Duodenal mucosa (tissue), 2 donors: ENCODE measurements around the gene ATP1B4.

Experiments
- H3K27ac ChIP-seq: one replicate; pipeline ENCODE4 v1.7.0; 2013; ENCODE audit warnings: low read depth, low read length
- H3K27me3 ChIP-seq, 2 donors: one replicate each; pipeline ENCODE4 v1.7.0; 2013; ENCODE audit warnings: low read length in 2 of 2, control low read depth in 1 of 2; ENCODE audit not compliant: insufficient read depth in 2 of 2, control insufficient read depth in 1 of 2
- H3K36me3 ChIP-seq, 2 donors: one replicate each; pipeline ENCODE4 v1.7.0; 2013; ENCODE audit warnings: low read length in 2 of 2, control low read depth in 1 of 2; ENCODE audit not compliant: insufficient read depth in 2 of 2, control insufficient read depth in 1 of 2
- H3K4me1 ChIP-seq, 2 donors: one replicate each; pipeline ENCODE4 v1.7.0; 2013; ENCODE audit warnings: low read length in 2 of 2, control low read depth in 1 of 2; ENCODE audit not compliant: insufficient read depth in 2 of 2, control insufficient read depth in 1 of 2
- H3K4me3 ChIP-seq, 2 donors: one replicate each; pipeline ENCODE4 v1.7.0; 2013; ENCODE audit warnings: low read length in 2 of 2, low read depth in 1 of 2
- H3K9ac ChIP-seq, 2 donors: one replicate each; pipeline ENCODE4 v1.7.0; 2013; ENCODE audit warnings: low read length in 2 of 2, low read depth in 1 of 2
- H3K9me3 ChIP-seq, 2 donors: one replicate each; pipeline ENCODE4 v1.7.0; 2013; ENCODE audit warnings: low read length in 2 of 2, control low read depth in 1 of 2; ENCODE audit not compliant: control insufficient read depth in 1 of 2

Gene ATP1B4

DNA sequence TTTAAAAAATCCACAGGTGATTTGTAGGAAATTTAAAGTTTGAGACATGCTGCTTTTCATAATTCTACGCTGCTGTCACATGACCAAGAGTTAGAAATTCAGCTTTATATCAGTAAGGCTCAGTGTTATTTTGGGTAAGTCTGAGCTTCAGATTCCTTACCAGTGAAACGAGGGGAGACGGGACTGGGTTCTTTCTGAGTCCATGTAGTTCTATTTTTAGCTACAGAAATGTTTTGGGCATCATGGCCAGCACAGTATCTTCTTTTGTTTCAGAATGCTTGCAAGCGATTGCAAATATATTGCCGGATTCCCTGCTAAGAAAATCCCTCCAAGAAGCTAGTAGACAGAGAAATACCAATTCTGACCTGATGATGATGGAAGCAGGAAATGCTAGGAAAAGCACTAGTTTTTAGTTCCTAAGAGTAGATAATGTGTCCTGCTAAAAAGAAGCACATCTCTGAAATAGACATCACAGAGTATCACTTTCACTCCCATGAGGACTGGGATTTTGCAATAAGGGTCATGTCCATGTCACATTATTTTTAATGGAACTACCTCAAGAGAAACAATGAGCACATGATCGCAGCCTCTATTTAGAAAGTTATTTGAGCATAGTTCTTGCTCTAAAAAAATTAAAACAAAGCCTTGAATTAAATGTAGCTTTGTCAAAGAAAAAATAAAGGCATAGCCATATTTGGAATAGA, 10.9 kb downstream of the ATP1B4 start:
- no peak overlapping the region for H3K9ac ChIP-seq
- no peak overlapping the region for H3K27ac ChIP-seq
- no peaks in the 10 kb centered on the region for H3K9me3 ChIP-seq
- H3K4me3 ChIP-seq, result no peak overlapping the region
- H3K36me3 ChIP-seq, result no peaks in the 10 kb centered on the region
- no peaks in the 10 kb centered on the region for H3K4me1 ChIP-seq
- no peaks in the 10 kb centered on the region for H3K27me3 ChIP-seq

DNA sequence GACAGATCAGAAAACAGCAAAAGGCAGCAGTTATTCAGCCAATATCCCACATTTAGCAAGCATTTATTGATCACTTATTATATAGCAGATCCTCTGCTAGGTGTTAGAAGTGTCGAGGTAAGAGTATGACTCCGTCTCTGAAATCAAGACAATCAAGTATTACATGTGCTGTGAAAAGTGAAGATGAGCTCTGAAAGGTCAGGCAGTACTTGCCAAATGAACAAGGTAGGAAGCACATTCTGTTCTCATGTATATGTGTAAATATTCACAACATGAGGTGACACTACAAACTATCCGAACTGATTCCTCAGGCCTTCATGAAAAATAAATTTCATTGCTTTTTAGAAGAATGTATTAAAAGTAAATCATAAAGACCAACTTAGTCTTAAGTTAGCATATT, 15.3 kb downstream of the ATP1B4 start:
- Histone ChIP-seq H3K27ac (no peak overlapping the region), H3K4me1 (no peaks in the 10 kb centered on the region), H3K9ac (no peak overlapping the region), H3K36me3 (no peaks in the 10 kb centered on the region), H3K9me3 (no peaks in the 10 kb centered on the region), H3K27me3 (no peaks in the 10 kb centered on the region), H3K4me3 (no peak overlapping the region)

DNA sequence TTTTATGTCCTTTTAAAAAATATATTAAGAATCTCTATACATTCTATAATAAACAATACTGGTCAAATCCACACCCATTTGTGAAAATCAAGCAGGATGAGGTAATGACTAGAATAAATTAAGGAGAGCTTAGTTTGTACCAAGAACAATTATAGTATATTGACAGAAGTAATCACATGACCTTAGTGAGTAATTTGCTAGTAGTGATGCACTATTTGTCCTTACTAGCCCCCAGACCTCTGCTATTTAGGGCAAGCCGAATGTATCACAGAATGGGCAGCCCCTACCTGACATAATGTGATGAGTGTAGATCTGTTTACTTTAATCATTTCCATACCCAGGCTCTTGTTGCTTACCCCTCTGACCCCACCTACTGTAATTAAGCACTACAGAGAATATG, 15.8 kb downstream of the ATP1B4 start:
- Histone ChIP-seq H3K4me3 (no peak overlapping the region), H3K27ac (no peak overlapping the region), H3K27me3 (no peaks in the 10 kb centered on the region), H3K4me1 (no peaks in the 10 kb centered on the region), H3K9ac (no peak overlapping the region), H3K9me3 (no peaks in the 10 kb centered on the region), H3K36me3 (no peaks in the 10 kb centered on the region)

DNA sequence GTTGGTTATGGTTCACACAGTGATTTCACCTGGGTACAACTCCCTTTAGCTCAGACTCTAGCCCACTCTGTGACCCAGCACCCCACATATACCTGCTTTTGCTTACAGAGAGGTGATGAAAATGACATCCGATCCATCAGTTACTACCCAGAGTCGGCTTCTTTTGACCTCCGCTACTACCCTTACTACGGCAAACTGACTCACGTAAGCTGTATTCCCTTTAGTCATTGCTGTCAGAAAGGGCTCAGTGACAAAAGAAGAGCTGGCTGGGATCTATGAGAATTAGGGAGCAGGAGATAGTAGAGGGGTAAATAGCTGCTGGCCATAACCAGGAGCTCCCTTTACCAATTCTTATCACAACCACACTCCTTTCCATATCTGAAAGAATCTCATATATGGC, 16.7 kb downstream of the ATP1B4 start:
- no peaks in the 10 kb centered on the region for H3K4me1 ChIP-seq
- H3K27me3 ChIP-seq, result no peaks in the 10 kb centered on the region
- H3K36me3 ChIP-seq, result no peaks in the 10 kb centered on the region
- H3K4me3 ChIP-seq, result no peak overlapping the region
- H3K9ac ChIP-seq, result no peak overlapping the region
- H3K27ac ChIP-seq, result no peak overlapping the region
- no peaks in the 10 kb centered on the region for H3K9me3 ChIP-seq

DNA sequence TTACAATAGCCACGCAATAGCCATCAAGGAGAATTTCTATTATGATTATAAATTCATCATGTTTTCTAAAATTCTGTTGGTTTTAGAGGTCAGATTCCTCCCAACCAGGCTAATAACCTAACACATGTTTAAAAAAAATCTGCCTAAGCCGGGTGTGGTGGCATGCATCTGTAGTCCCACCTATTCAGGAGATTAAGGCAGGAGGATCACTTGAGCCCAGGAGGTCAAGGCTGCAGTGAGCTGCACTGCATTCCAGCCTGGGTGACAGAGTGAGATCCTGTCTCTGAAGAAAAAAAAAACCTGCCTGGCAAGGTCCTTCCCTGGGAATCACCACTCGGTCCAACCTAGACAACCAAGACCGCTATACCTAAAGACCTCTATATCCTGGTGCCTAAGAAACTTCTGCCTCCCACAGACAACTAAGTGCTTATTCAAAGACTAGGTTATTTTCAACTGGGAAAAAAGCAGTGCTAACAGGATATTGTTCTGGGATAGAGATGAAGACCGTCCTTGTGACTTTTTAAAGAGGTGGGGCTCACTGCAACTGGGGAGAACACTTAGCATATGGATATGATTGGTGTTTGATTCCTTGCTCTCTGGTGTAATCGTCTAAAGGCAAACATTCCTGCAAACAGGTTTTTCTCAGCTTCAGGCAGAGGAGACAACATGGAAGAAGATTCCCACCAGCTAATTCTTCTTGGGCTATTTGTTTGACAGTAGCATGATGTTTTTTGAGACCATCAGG, 18.2 kb downstream of the ATP1B4 start:
- Histone ChIP-seq H3K4me3 (no peak overlapping the region), H3K9me3 (no peaks in the 10 kb centered on the region), H3K9ac (no peak overlapping the region), H3K27me3 (no peaks in the 10 kb centered on the region), H3K36me3 (no peaks in the 10 kb centered on the region), H3K27ac (no peak overlapping the region), H3K4me1 (no peaks in the 10 kb centered on the region)

DNA sequence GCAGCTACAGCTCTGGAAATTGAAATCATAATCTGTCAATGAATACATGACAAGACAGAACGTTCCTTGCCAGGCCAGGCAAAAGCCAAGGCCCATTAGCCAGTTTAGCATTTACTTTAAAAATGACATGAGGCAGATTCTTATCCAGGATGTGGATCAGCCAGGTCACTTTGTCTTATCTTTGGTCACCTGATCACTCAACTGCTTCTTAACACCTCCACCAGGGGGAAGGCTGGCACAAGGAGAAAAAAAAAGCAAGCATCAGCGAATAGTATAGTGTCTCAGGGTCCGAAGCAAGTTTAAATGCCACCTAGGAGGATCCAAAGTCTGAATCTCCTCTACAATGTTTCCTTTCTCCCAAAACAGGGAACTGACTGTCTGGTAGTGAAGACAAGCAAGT, 18.8 kb downstream of the ATP1B4 start:
- Histone ChIP-seq H3K4me3 (no peak overlapping the region), H3K27ac (no peak overlapping the region), H3K27me3 (no peaks in the 10 kb centered on the region), H3K4me1 (no peaks in the 10 kb centered on the region), H3K9me3 (no peaks in the 10 kb centered on the region), H3K9ac (no peak overlapping the region), H3K36me3 (no peaks in the 10 kb centered on the region)

DNA sequence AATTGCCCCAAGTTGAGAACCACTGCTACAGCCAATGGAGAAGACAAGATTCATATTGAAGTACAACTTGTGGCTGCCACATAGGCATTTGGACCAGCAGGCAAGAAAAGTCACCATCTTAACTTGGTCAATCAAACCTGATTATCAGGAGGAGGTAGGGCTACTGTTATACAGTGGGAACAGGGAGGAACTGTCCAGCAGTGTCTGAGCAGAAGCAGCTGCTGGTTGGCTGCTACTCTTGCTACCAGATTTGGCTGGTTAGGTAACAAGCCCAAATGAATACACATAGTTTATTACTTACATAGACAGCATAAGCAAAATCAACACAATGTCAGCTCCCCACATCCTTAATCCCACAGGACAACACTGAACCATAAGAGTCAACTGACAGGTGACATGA, 39.4 kb downstream of the ATP1B4 start:
- no peak overlapping the region for H3K27ac ChIP-seq
- no peak overlapping the region for H3K4me3 ChIP-seq
- no peaks in the 10 kb centered on the region for H3K4me1 ChIP-seq
- H3K9me3 ChIP-seq, result no peaks in the 10 kb centered on the region
- no peaks in the 10 kb centered on the region for H3K36me3 ChIP-seq
- H3K27me3 ChIP-seq, result no peaks in the 10 kb centered on the region
- no peak overlapping the region for H3K9ac ChIP-seq

DNA sequence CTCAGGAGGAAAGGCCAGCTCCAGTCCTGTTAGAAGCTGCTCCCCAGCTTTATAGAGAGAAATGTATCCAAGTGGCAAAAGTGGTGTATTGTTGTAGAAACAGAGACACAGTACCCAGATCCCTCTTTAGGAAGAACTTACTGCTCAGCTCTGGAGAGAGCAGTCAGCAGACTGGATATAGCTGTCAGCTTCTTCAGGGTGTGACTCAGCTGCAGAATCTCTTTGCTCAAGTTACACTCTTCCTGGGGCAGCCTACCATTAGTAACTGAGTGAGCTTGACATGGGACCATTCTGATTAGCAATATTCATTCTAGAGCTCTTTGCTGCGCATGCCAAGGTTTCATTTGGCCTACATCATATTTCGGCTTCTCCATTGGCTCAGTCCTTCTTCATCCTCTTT, 40.5 kb downstream of the ATP1B4 start:
- H3K9ac ChIP-seq, result no peak overlapping the region
- H3K9me3 ChIP-seq, result no peaks in the 10 kb centered on the region
- no peaks in the 10 kb centered on the region for H3K27me3 ChIP-seq
- no peak overlapping the region for H3K27ac ChIP-seq
- H3K36me3 ChIP-seq, result no peaks in the 10 kb centered on the region
- no peaks in the 10 kb centered on the region for H3K4me1 ChIP-seq
- no peak overlapping the region for H3K4me3 ChIP-seq

DNA sequence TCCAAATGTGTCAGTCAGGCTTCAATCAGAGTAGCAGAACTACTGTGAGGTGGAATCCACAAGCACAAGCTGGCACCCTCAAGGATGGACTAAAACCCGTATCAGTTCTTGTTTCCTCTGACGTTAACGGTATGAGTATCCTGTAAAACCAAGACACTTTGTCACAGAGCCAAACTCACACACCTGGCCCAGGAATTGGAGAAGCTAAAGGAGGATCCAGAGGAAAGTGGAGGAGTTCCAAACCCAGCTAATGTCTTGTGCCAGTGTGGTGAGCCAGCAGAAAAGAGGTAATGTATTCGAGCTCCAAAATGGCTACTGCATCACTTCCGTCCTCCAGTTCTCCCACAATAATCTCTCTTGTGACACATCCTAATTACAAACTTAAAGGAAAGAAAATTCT, 44.7 kb downstream of the ATP1B4 start:
- no peak overlapping the region for H3K4me3 ChIP-seq
- H3K9ac ChIP-seq, result no peak overlapping the region
- H3K36me3 ChIP-seq, result no peaks in the 10 kb centered on the region
- no peaks in the 10 kb centered on the region for H3K4me1 ChIP-seq
- H3K27ac ChIP-seq, result no peak overlapping the region
- H3K27me3 ChIP-seq, result no peaks in the 10 kb centered on the region
- no peaks in the 10 kb centered on the region for H3K9me3 ChIP-seq

DNA sequence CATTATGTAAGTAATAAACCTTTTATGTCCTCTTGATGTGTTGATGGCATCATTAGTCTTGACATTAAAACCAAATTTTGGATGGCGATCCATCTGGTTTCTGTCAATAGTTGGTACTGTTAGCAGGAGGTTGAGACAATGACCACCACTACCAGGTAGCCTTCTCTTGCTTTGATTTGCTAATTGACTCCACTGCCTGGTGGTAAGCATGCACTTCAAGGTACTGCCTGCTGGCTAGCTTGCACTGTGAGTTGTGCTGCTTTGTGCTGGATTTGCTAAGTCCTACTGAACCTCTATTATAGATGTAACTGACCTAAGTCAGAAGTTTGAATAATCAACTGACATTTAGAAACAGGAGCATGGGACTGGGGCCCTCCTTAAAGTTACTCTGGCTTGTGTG, 46.3 kb downstream of the ATP1B4 start:
- no peak overlapping the region for H3K27ac ChIP-seq
- no peaks in the 10 kb centered on the region for H3K9me3 ChIP-seq
- no peaks in the 10 kb centered on the region for H3K27me3 ChIP-seq
- no peaks in the 10 kb centered on the region for H3K4me1 ChIP-seq
- no peaks in the 10 kb centered on the region for H3K36me3 ChIP-seq
- no peak overlapping the region for H3K9ac ChIP-seq
- no peak overlapping the region for H3K4me3 ChIP-seq
